HUDEP-2 (cell line): ENCODE measurements around the gene MEF2B.
"Not testable (repeated sequence)": the region's sequence is repeated elsewhere in the genome, so short reads cannot be mapped to it uniquely, and the experiment has no call there.

Experiments
- DNase-seq, 76 experiments: peaks; one replicate each; lab custom pipeline; 2025; ENCODE audit not compliant: unreplicated experiment in 76 of 76; lab: John Stamatoyannopoulos, UW

MEF2B gene

GRCh38 chr19:19134687-19135158 is 35.3 kb downstream of the MEF2B start:
- DNase-seq = peak in 19 of 76 experiments; percentile 11 to 57 (median 23)

GRCh38 chr19:19133985-19134384 is 36.1 kb downstream of the MEF2B start:
- no peak for DNase-seq

- DNase-seq = no peak
Measured at GRCh38 chr19:19132912-19133311, 37.2 kb downstream of the MEF2B start.

- DNase-seq = no peak
Measured at GRCh38 chr19:19131989-19132388, 38.1 kb downstream of the MEF2B start.

- DNase-seq = no peak
Measured at GRCh38 chr19:19126102-19126501, 44.0 kb downstream of the MEF2B start.

DNA sequence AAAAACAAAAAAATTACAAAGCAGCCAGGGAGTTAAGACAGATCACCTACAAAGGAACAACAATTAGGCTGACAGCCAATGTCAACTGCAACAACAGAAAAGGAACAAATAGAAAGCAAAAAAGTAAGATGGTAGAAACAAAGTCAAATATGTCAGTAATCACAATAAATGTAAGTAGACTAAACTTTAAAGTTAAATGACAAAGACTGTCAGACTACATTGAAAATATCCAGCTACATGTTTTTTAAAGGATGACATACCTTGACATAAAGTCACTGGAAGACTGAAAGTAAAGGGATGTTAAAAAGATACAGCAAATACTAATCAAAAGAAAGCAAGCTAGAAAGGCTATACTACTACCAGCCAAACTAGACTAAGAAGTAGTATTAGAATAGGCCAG is 46.7 kb downstream of the MEF2B start:
- DNase-seq = no peak

- no peak for DNase-seq
Measured at GRCh38 chr19:19122902-19123301, 47.2 kb downstream of the MEF2B start.

DNA sequence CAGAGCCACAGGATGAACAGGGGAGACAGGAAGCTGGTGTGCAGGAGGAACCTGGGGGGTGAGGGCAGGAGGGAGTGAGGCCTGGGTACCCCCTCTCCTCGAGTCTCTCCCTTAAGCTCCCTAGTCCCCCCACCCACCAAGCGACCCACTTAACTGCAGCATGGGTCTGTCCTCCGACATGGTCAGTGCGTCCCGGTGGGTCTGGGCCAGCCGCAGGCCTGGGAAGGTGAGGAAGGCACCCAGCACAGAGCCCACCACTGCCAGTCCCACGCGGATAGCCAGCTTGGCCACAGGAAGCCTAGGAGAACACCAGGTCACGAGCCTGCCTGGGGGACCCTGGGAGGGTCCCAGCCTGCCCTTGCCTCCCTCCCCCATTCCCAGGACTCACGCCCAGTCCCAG is 48.7 kb downstream of the MEF2B start:
- DNase-seq = no peak

- DNase-seq = peak in 50 of 76 experiments; percentile 20 to 91 (median 59)
Measured at GRCh38 chr19:19120308-19121231, 49.5 kb downstream of the MEF2B start.

DNA sequence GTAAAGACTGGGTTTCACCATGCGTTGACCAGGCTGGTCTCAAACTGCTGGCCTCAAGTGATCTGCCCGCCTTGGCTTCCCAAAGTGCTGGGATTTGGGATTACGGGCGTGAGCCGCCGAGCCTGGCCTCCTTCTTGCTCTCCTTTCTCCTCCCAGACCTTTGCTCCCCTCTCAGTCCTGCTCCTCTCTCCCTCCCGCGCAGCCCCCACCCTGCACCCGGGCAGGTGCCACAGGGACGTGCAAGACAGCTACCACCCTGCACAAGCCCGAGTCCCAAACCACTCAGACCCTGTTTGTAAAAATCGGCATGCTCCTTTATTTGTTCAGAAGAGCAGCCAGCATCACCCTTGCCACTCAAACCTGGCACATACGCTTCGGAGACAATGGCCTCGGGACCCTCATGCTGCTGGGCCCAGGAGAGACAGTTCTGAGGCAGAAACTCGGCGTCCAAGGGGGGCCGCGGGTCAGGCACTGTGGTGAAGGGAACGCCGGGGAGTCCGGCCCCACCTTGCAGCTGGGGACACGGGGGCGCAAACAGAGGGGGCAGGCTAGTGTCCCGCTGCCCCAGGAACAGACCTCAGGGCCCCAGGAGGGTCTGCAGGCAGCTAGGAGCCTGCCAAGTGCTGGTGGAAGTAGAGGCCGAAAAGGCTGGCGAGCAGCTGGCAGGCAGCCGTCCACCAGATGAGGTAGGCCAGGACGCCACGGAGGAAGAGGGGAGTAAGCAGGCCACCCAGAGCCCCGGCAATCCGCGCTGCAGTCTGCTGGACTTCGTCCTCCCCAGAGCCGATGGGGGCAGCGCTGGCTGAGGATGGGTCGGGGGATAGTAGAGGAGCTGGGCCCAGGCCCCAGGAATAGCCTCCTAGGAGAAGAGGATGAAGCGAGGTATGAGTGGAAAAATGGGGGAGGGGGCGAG is 50.5 kb downstream of the MEF2B start:
- no peak for DNase-seq

GRCh38 chr19:19115954-19116353 is 54.1 kb downstream of the MEF2B start:
- peak in 57 of 76 experiments; percentile 20 to 78 (median 46) for DNase-seq

DNA sequence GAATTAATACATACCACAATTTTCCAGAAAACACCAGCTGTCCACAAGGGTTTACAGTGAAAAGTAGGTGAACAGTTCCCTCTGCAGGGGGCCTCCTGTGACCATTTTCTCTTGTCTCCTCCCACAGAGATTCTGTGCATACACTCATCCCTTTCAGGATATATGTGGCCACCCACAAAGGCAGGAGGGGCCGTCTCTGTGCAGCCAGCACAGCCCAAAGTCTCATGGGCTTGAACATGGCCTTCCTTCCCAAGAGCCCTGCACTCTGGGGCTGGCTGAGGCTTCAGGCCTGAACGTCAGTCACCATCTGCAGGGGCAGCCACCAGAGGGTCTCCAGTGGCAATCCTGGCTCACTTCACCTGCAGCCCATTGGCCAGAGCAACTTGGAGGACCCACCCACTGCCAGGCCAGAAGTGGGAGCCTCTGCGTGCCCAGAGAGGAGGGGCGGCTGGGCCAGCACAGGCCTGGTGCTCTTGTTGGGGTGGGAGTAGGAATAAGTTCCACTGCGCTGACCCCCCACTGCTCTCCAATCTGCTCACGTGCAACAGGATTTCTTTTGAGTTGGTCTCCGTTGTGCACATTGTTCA is 56.9 kb downstream of the MEF2B start:
- peak in 15 of 76 experiments; percentile 13 to 56 (median 33) for DNase-seq

GRCh38 chr19:19111967-19112580 is 58.0 kb downstream of the MEF2B start:
- no peak for DNase-seq

DNA sequence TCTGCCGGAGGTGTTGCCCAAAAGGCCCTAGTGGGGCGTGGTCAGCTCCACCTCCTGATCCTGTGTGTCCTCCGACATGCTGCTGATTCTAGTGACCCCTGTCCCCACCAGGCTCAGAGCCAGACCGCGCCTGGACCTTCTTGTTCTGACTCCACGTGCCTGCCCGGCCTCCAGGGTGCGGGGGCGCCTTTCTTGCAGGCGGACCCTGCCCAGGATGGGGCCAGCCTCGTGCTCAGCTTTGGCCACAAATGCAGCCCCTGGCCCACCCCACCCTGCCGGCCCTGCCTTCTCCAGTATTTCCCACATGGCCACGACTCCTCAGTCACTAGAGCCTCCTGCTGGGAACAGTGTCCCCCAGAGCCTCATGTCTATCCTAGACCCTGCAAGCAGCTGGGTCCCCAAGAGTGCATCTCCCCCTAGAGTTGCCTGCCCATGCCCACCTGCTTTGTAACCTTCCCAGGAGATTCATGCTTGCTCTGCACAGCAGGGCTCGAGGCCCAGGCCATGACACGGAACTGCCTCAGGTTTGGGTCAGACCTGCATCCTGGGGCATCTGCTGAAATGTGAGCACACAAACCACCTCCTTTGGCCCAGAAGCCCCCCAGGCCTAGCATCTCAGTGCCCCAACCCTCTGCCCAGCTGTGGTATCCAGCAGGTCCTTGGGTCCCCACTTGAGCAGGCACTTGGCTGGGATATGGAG is 58.8 kb downstream of the MEF2B start:
- no peak for DNase-seq

DNA sequence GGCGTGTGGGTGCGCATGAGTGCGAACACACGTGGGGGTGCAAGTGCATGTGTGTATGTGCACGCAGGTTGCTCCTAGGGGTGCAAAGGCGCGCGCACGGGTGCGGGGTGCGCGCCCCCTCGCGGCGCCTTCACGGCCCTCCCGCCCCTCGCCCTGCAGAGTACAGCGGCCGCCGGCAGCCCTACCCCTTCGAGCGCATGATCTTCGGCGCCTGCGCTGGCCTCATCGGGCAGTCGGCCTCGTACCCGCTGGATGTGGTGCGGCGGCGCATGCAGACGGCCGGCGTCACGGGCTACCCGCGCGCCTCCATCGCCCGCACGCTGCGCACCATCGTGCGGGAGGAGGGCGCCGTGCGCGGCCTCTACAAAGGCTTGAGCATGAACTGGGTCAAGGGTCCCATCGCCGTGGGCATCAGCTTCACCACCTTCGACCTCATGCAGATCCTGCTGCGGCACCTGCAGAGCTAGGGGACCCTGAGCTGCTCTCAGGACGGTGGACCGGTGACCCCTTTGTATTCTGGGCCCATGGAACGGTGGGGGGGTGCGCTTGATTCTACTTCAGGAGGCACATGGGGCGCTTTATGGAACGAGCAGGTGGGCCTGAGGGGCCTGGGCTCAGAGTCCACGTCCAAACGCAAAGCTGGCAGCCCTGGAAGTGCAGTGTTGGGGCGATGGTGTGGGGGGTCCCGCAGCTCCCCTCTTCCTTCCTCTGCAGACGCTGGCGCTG is 59.5 kb downstream of the MEF2B start:
- peak in 2 of 76 experiments; percentile 11 to 24 for DNase-seq

DNA sequence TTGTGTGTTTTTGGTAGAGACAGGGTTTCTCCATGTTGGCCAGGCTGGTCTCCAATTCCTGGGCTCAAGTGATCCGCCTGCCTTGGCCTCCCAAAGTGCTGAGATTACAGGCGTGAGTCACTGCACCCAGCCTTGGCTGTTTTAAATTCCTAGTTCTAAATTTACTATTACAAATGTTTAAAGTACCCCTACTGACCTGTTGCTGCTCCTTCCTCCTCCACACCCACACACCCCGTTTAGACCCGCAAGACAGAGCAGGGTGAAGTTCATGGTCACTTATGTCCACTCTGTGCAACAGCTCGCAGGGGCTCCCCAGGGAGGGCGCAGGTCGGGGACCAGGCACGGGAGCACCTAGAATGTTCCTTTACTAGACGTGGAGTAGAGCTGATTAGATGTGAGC is 60.5 kb downstream of the MEF2B start:
- DNase-seq = no peak

GRCh38 chr19:19107654-19108053 is 62.4 kb downstream of the MEF2B start:
- no peak for DNase-seq

DNA sequence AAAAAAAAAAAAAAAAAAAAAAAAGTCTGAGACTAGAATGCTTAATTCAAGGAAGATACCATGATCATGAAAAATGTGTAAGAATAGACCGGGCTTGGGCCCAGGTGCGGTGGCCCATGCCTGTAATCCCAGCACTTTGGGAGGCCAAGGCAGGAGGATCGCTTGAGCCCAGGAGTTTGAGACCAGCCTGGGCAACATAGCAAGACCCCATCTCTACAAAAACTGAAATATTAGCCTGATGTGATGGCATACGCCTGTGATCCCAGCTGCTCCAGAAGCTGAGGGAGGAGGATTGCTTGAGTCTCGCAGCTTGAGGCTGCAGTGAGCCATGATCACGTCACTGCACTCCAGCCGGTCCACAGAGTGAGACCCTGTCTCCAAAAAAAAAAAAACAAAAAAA is 63.1 kb downstream of the MEF2B start:
- not testable (repeated sequence) for DNase-seq

- no peak for DNase-seq
Measured at GRCh38 chr19:19106056-19106551, 64.0 kb downstream of the MEF2B start.
